MM.1S (cell line): ENCODE measurements around the gene GFAP.

Source experiments
- DNase-seq: peaks from one replicate; pipeline ENCODE4 v3.0.0-alpha.2; 2015
- H2AFZ ChIP-seq: fragments of 300-600 bp; sonication (generic); 2 replicates; pipeline ENCODE4 v1.6.0; 2016; ENCODE audit warnings: antibody characterized with exemption, low read length
- H3F3A ChIP-seq: fragments of 300-600 bp; sonication (generic); 2 replicates; pipeline ENCODE4 v1.6.1; 2016; ENCODE audit warnings: mild to moderate bottlenecking, antibody characterized with exemption, low read length, moderate library complexity, mixed read lengths; ENCODE audit not compliant: insufficient read depth
- H3K27ac ChIP-seq: fragments of 300-600 bp; sonication (generic); 2 replicates; pipeline ENCODE4 v1.5.1; 2016; ENCODE audit warnings: mild to moderate bottlenecking, low read length
- H3K27me3 ChIP-seq: fragments of 300-600 bp; sonication (generic); replicated peaks from 2 replicates; pipeline ENCODE4 v1.6.0; 2016; ENCODE audit warnings: low read length; ENCODE audit not compliant: insufficient read depth
- H3K36me3 ChIP-seq: fragments of 300-600 bp; sonication (generic); replicated peaks from 2 replicates; pipeline ENCODE4 v1.6.1; 2016; ENCODE audit warnings: mild to moderate bottlenecking, low read length, mixed read lengths; ENCODE audit not compliant: insufficient read depth
- H3K4me1 ChIP-seq: fragments of 300-600 bp; sonication (generic); 2 replicates; pipeline ENCODE4 v1.6.1; 2016; ENCODE audit warnings: low read length, mixed read lengths
- H3K4me2 ChIP-seq: fragments of 300-600 bp; sonication (generic); 2 replicates; pipeline ENCODE4 v1.6.0; 2016; ENCODE audit warnings: low read depth, low read length
- H3K4me3 ChIP-seq: fragments of 300-600 bp; sonication (generic); 2 replicates; pipeline ENCODE4 v1.5.1; 2016; ENCODE audit warnings: low read length, mixed read lengths
- H3K79me2 ChIP-seq: fragments of 300-600 bp; sonication (generic); 2 replicates; pipeline ENCODE4 v1.6.1; 2016; ENCODE audit warnings: mixed run types, low read length, mixed read lengths
- H3K9ac ChIP-seq: fragments of 300-600 bp; sonication (generic); 2 replicates; pipeline ENCODE4 v1.6.1; 2016; ENCODE audit warnings: low read length, mixed read lengths
- H3K9me2 ChIP-seq: fragments of 300-600 bp; sonication (generic); replicated peaks from 2 replicates; pipeline ENCODE4 v1.6.1; 2016; ENCODE audit warnings: mild to moderate bottlenecking, low read length, mixed read lengths; ENCODE audit not compliant: insufficient read depth
- H3K9me3 ChIP-seq: fragments of 300-600 bp; sonication (generic); replicated peaks from 2 replicates; pipeline ENCODE4 v1.6.1; 2016; ENCODE audit warnings: mild to moderate bottlenecking, low read length, mixed read lengths; ENCODE audit not compliant: insufficient read depth
- H4K20me1 ChIP-seq: fragments of 300-600 bp; sonication (generic); 2 replicates; pipeline ENCODE4 v1.6.1; 2016; ENCODE audit warnings: mild to moderate bottlenecking, low read length, moderate library complexity, mixed read lengths; ENCODE audit not compliant: insufficient read depth
- EZH2 ChIP-seq: fragments of 300-600 bp; sonication (generic); optimal IDR thresholded peaks from 2 replicates; pipeline ENCODE3; 2017; ENCODE audit warnings: low read depth, mild to moderate bottlenecking, antibody characterized with exemption, low read length, mixed read lengths
- EZH2phosphoT487 ChIP-seq: fragments of 300-600 bp; sonication (generic); IDR thresholded peaks from 2 replicates; pipeline ENCODE4 v1.6.1; 2018; ENCODE audit warnings: antibody characterized with exemption, low read length
- TF ChIP-seq, protein P1 (sequence below): fragments of 300-600 bp; sonication (generic); IDR thresholded peaks from 2 replicates; pipeline ENCODE4 v1.5.1; 2016; ENCODE audit warnings: antibody characterized with exemption, low read length, mixed read lengths

GFAP gene

DNA sequence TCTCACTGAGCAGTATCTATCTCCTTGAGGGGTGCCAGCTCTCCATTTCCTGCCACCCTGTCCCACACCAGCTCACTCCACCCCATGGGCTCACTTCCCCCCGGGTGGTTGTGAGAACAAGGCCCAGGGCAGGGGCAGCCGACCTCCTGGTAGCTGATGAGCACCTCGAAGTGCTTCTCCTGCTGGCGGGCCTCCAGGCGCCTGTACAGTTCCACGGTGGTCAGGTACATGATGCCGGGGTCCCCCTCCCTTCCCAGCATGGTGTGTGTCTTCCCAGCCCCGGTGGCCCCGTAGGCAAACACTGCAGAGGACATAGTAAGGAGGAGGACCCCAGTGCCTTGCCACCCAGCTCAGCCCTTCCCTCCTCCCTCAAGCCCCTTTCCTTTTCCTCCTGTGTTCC is 19.8 kb upstream of the GFAP start:
- Histone ChIP-seq H3K4me3 (no peak overlapping the region), H3F3A (no peaks in the 10 kb centered on the region), H3K36me3 (peaks cover 5% of the 10 kb centered on the region; the same call in 1 of the 2 replicates), H3K9me3 (no peaks in the 10 kb centered on the region), H3K9ac (no peak overlapping the region), H3K79me2 (peaks cover 45% of the 10 kb centered on the region), H3K4me2 (no peak overlapping the region), H4K20me1 (no peaks in the 10 kb centered on the region; the same call in 1 of the 2 replicates), H2AFZ (no peak overlapping the region), H3K27ac (no peak overlapping the region), H3K27me3 (no peaks in the 10 kb centered on the region), H3K4me1 (no peaks in the 10 kb centered on the region), H3K9me2 (no peaks in the 10 kb centered on the region)
- no peak for DNase-seq
- TF ChIP-seq, protein P1, sequence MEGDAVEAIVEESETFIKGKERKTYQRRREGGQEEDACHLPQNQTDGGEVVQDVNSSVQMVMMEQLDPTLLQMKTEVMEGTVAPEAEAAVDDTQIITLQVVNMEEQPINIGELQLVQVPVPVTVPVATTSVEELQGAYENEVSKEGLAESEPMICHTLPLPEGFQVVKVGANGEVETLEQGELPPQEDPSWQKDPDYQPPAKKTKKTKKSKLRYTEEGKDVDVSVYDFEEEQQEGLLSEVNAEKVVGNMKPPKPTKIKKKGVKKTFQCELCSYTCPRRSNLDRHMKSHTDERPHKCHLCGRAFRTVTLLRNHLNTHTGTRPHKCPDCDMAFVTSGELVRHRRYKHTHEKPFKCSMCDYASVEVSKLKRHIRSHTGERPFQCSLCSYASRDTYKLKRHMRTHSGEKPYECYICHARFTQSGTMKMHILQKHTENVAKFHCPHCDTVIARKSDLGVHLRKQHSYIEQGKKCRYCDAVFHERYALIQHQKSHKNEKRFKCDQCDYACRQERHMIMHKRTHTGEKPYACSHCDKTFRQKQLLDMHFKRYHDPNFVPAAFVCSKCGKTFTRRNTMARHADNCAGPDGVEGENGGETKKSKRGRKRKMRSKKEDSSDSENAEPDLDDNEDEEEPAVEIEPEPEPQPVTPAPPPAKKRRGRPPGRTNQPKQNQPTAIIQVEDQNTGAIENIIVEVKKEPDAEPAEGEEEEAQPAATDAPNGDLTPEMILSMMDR, result no peak
- TF ChIP-seq EZH2 (no peak), EZH2phosphoT487 (no peak)

DNA sequence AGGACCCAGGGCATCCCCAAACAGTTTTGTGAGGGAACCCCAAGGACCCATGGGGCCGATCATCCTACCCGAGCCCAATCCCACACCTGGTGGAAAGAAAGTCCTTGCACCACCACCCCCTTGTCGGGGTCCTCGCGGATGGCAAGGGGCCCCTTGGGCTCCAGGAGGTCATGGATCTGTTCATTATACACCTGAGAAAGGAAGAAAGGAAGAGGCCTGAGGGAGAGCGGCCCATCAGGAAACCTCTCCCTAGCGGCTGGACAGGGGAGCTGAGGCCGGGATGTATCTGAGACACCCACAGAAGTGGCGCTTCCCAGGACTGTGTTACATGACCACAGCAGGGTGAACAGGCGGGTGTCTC is 19.4 kb upstream of the GFAP start:
- no peak overlapping the region for H3K4me3 ChIP-seq
- TF ChIP-seq, protein P1, result no peak
- TF ChIP-seq EZH2, result no peak
- TF ChIP-seq EZH2phosphoT487, result no peak
- H3K9ac ChIP-seq, result no peak overlapping the region
- no peaks in the 10 kb centered on the region for H3K4me1 ChIP-seq
- H3K27ac ChIP-seq, result no peak overlapping the region
- no peaks in the 10 kb centered on the region for H3K9me2 ChIP-seq
- H3K27me3 ChIP-seq, result no peaks in the 10 kb centered on the region
- no peak for DNase-seq
- peaks cover 5% of the 10 kb centered on the region; the same call in 1 of the 2 replicates for H3K36me3 ChIP-seq
- H3K9me3 ChIP-seq, result no peaks in the 10 kb centered on the region
- H3F3A ChIP-seq, result no peaks in the 10 kb centered on the region
- H4K20me1 ChIP-seq, result no peaks in the 10 kb centered on the region; the same call in 1 of the 2 replicates
- peaks cover 41% of the 10 kb centered on the region for H3K79me2 ChIP-seq
- no peak overlapping the region for H3K4me2 ChIP-seq
- no peak overlapping the region for H2AFZ ChIP-seq

DNA sequence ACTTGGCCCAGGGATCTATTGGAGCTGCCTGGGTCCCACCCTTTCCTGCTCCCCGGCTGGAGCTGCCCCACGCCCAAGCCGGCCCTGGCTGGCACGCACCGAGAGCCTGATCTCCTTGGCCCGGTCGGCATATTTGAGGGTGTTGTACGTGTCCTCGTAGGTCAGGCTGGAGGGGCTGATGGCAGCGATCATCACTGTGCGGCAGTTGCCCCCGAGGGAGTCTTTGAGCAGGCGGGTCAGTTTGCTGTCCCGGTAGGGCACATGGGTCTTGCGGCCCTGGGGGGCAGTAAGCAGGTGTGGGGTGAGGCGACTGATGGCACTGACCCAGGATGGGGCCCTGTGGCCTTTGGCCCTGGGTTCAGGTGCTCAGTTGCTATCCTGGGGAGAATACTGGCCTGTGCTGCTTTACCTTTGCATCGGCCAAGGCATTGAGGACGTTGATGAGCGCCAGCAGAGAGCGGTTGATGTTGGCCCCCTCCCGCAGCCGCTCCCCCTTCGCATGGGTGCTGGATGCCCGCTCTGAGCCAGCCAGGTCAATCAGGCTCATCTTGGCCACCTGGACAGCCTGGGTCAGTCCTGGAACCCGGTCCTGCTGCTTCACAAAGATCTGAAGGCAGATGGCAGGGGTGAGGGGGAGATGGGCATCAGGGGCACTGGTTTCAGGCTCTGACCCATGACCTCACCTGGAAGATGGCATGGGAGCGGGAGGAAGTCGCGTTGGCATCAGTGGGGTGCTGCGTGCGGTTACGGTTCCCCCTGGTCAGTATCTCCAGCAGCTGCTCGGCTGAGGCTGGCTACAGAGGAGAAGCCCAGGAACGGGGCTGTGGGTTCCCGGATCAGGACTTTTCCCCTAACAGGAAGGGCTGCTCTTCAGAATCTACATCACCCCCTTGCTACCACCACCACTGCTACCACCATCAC is 18.8 kb upstream of the GFAP start:
- Histone ChIP-seq H3K27me3 (no peaks in the 10 kb centered on the region), H3K27ac (no peak overlapping the region), H3K4me3 (no peak overlapping the region), H3K9ac (no peak overlapping the region), H3K36me3 (peaks cover 9% of the 10 kb centered on the region; the same call in 1 of the 2 replicates), H3F3A (no peaks in the 10 kb centered on the region), H3K4me2 (no peak overlapping the region), H4K20me1 (no peaks in the 10 kb centered on the region; the same call in 1 of the 2 replicates), H3K9me2 (no peaks in the 10 kb centered on the region), H3K4me1 (no peaks in the 10 kb centered on the region), H3K9me3 (no peaks in the 10 kb centered on the region), H3K79me2 (peaks cover 35% of the 10 kb centered on the region), H2AFZ (no peak overlapping the region)
- TF ChIP-seq EZH2phosphoT487, result no peak
- TF ChIP-seq, protein P1, result no peak
- TF ChIP-seq EZH2, result no peak
- DNase-seq, result no peak
